Neuronal stem cell (in vitro differentiated cells): ENCODE data around the gene TRIM71.

Experiments
- DNase-seq: peaks from one replicate; pipeline ENCODE4 v3.0.0-alpha.2; 2013; ENCODE audit warnings: low spot score
- H2AFZ ChIP-seq: one replicate; pipeline ENCODE4 v1.6.1; 2013; ENCODE audit warnings: mild to moderate bottlenecking, low read length, inconsistent platforms
- H2AK5ac ChIP-seq: 2 replicates; pipeline ENCODE4 v1.6.1; 2013; ENCODE audit warnings: low read depth, mild to moderate bottlenecking, inconsistent platforms, low read length, moderate library complexity, mixed read lengths
- H2BK120ac ChIP-seq: 2 replicates; pipeline ENCODE4 v1.6.1; 2013; ENCODE audit warnings: low read depth, mild to moderate bottlenecking, inconsistent platforms, low read length, moderate library complexity, mixed read lengths
- H2BK12ac ChIP-seq: one replicate; pipeline ENCODE4 v1.6.1; 2013; ENCODE audit warnings: low read length, inconsistent platforms
- H2BK15ac ChIP-seq: 2 replicates; pipeline ENCODE4 v1.6.1; 2013; ENCODE audit warnings: mild to moderate bottlenecking, low read length, inconsistent platforms, mixed read lengths
- H2BK5ac ChIP-seq: one replicate; pipeline ENCODE4 v1.6.1; 2013; ENCODE audit warnings: inconsistent platforms, mild to moderate bottlenecking, low read length, moderate library complexity
- H3K14ac ChIP-seq: one replicate; pipeline ENCODE4 v1.6.1; 2013; ENCODE audit warnings: low read length, inconsistent platforms
- H3K18ac ChIP-seq: 2 replicates; pipeline ENCODE4 v1.6.1; 2013; ENCODE audit warnings: low read length, inconsistent platforms
- H3K23ac ChIP-seq: 2 replicates; pipeline ENCODE4 v1.6.1; 2013; ENCODE audit warnings: low read depth, mild to moderate bottlenecking, mixed read lengths, low read length, inconsistent platforms; ENCODE audit not compliant: poor library complexity
- H3K27ac ChIP-seq: replicated peaks from 3 replicates; pipeline ENCODE4 v1.5.1; 2013; ENCODE audit warnings: low read length, inconsistent platforms
- H3K27me3 ChIP-seq, 3 experiments: 2 replicates each; pipeline ENCODE4 v1.6.1; 2013; ENCODE audit warnings: low read length in 3 of 3, mild to moderate bottlenecking in 2 of 3, inconsistent platforms in 1 of 3, low read depth in 1 of 3, mixed read lengths in 1 of 3, moderate library complexity in 1 of 3; ENCODE audit not compliant: control insufficient read depth in 3 of 3, insufficient read depth in 3 of 3
- H3K36me3 ChIP-seq, 2 donors: replicated peaks in 1 of 2; 2 replicates each; pipeline ENCODE4 v1.6.1; 2013; ENCODE audit warnings: low read length in 2 of 2; ENCODE audit not compliant: control insufficient read depth in 2 of 2, insufficient read depth in 2 of 2
- H3K4ac ChIP-seq: 2 replicates; pipeline ENCODE4 v1.6.1; 2013; ENCODE audit warnings: inconsistent platforms, mild to moderate bottlenecking, low read length, moderate library complexity
- H3K4me1 ChIP-seq, 2 donors: 1 replicate in 1 of 2; 2 replicates in 1 of 2; pipeline ENCODE4 v1.6.1; 2013; ENCODE audit warnings: low read length in 2 of 2, low read depth in 1 of 2; ENCODE audit not compliant: control insufficient read depth in 2 of 2, insufficient read depth in 1 of 2
- H3K4me2 ChIP-seq: one replicate; pipeline ENCODE4 v1.6.1; 2013; ENCODE audit warnings: mild to moderate bottlenecking, low read length, inconsistent platforms; ENCODE audit not compliant: insufficient read depth, poor library complexity, severe bottlenecking
- H3K4me3 ChIP-seq, 2 donors: 2 replicates each; pipeline ENCODE4 v1.5.1; 2013; ENCODE audit warnings: low read length in 2 of 2, mild to moderate bottlenecking in 2 of 2, inconsistent platforms in 1 of 2, moderate library complexity in 1 of 2
- H3K79me1 ChIP-seq: one replicate; pipeline ENCODE4 v1.6.1; 2013; ENCODE audit warnings: low read depth, mild to moderate bottlenecking, inconsistent platforms, low read length, moderate library complexity
- H3K9ac ChIP-seq: one replicate; pipeline ENCODE4 v1.6.1; 2013; ENCODE audit warnings: mild to moderate bottlenecking, low read depth, low read length, inconsistent platforms; ENCODE audit not compliant: poor library complexity
- H3K9me3 ChIP-seq, 2 donors: replicated peaks in 1 of 2; 2 replicates each; pipeline versions ENCODE3 to v1.6.1; 2013; ENCODE audit warnings: low read length in 2 of 2, mild to moderate bottlenecking in 2 of 2, inconsistent platforms in 1 of 2, low read depth in 1 of 2, mixed read lengths in 1 of 2, moderate library complexity in 1 of 2; ENCODE audit not compliant: control insufficient read depth in 2 of 2, insufficient read depth in 1 of 2
- H4K8ac ChIP-seq: one replicate; pipeline ENCODE4 v1.6.1; 2013; ENCODE audit warnings: low read depth, mild to moderate bottlenecking, inconsistent platforms, low read length, moderate library complexity
- H4K91ac ChIP-seq: one replicate; pipeline ENCODE4 v1.6.1; 2013; ENCODE audit warnings: low read length, low read depth, mild to moderate bottlenecking, inconsistent platforms; ENCODE audit not compliant: poor library complexity
- WGBS, 2 donors: extraction: QIAGEN DNeasy Blood & Tissue Kit; methylation state at CpG; one replicate each; pipeline ENCODE4 v1.1.7; 2013; ENCODE audit warnings: missing lambda C conversion rate in 2 of 2, mixed read lengths in 1 of 2; ENCODE audit not compliant: insufficient read length in 2 of 2, insufficient replicate concordance in 1 of 2; ENCODE audit errors: extremely low coverage in 2 of 2; 5-methylcytosine and 5-hydroxymethylcytosine counted together

Gene TRIM71

DNA sequence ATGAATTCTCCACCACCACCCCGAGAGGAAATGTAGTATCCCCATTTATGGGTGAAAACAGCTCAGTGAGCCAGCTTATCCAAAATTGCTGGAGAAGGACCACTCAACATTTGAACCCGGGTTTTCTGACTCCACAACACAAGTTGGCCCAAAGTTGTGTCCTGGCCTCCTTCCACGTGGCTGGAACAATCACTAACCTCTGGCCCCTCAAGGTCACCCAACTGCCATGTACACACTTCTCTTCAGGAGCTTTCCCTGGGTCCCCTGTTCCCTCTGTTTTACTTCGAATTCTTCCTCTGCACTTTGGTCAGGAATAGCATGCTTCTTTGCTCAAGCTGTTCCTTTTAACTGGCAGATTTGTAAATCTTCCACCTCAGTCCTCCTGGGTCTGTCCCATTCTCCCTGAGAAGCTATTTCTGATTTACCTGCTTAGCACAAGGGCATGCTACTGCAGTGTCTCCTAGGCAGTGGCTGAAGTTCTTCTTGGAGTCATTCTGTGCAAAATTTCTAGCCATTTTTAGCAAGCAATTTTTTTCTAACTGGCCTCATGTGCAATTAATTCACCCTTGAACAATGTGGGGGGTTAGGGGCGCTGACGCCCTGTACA is 39.2 kb downstream of the TRIM71 start:
- Histone ChIP-seq H3K23ac (no peak overlapping the region), H2AFZ (no peak overlapping the region), H2AK5ac (no peak overlapping the region), H3K4ac (no peak overlapping the region), H3K27me3 (no peaks in the 10 kb centered on the region), H2BK5ac (no peak overlapping the region), H3K27ac (no peak overlapping the region), H3K4me2 (no peak overlapping the region), H2BK12ac (no peak overlapping the region), H3K36me3 (peaks cover 0 to 73% of the 10 kb centered on the region in 2 donors), H3K79me1 (no peaks in the 10 kb centered on the region), H3K14ac (no peak overlapping the region), H4K91ac (no peak overlapping the region), H3K4me3 (no peak overlapping the region), H2BK15ac (no peak overlapping the region), H2BK120ac (no peak overlapping the region), H3K9ac (no peak overlapping the region), H4K8ac (no peak overlapping the region), H3K18ac (no peak overlapping the region), H3K9me3 (no peaks in the 10 kb centered on the region), H3K4me1 (peaks cover 1 to 35% of the 10 kb centered on the region in 2 donors)
- WGBS, 2 donors, result no CpG with 5 or more reads among the region's 6 CpGs
- DNase-seq, result no peak

DNA sequence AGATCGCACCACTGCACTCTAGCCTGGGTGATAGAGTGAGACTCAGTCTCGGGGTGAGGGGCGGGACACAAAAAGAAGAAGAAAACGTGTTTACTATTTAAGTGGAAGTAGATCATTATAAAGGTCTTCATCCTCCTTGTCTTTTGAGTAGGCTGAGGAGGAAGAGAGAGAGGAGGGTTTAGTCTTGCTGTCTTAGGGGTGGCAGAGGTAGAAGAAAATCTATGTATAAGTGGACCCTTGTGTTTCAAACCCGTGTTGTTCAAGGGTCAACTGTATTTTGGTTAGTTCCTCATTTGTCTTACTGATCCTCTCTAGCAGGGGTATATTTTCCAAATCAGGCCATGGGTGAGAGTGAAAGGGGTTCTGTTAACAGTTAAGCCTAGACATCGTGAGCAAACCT is 40.1 kb downstream of the TRIM71 start:
- Histone ChIP-seq H3K14ac (no peak overlapping the region), H2BK12ac (no peak overlapping the region), H3K79me1 (no peaks in the 10 kb centered on the region), H4K91ac (no peak overlapping the region), H2BK15ac (no peak overlapping the region), H3K4me1 (peaks cover 6 to 37% of the 10 kb centered on the region in 2 donors), H2BK120ac (no peak overlapping the region), H3K4ac (no peak overlapping the region), H3K23ac (no peak overlapping the region), H3K27me3 (no peaks in the 10 kb centered on the region), H4K8ac (no peak overlapping the region), H3K9ac (no peak overlapping the region), H3K27ac (no peak overlapping the region), H3K36me3 (peaks cover 0 to 75% of the 10 kb centered on the region in 2 donors), H3K4me2 (no peak overlapping the region), H3K18ac (no peak overlapping the region), H2AFZ (no peak overlapping the region), H3K4me3 (no peak overlapping the region), H2AK5ac (no peak overlapping the region), H3K9me3 (no peaks in the 10 kb centered on the region), H2BK5ac (no peak overlapping the region)
- no peak for DNase-seq
- no CpG with 5 or more reads among the region's 6 CpGs for WGBS, 2 donors

DNA sequence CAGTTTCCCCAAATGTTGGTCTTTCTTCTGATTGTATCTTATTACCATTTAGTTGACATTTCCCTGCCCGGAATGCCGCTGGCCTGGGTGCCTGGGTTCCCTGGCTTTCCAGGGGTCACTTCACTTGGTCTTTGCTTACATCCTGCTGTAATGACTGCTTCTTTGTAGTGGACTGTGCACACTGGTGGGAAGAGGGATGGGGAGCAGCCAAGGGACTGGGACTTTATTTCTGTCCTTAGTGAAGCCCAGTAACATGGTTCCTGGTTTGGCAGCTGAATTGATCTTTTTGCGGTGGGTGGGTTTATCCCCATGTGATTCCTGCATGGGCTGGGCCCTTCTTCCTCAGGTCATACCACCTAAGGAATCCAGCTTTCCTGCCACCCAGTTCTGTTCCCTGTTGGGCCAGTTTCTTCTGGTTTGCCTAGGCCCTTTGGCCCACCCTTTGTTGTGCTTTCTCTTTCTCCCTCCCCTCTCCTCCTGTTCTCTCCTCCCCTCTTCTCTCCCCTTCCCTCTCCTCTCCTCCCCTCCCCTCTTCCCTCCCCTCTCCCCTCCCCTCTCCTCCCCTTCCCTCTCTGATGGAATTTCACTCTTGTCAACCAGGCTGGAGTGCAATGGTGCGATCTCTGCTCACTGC is 41.9 kb downstream of the TRIM71 start:
- Histone ChIP-seq H3K27ac (no peak overlapping the region), H3K4me2 (no peak overlapping the region), H4K91ac (no peak overlapping the region), H3K4me1 (peaks cover 6 to 41% of the 10 kb centered on the region in 2 donors), H3K23ac (no peak overlapping the region), H3K9me3 (no peaks in the 10 kb centered on the region), H2AFZ (no peak overlapping the region), H4K8ac (no peak overlapping the region), H2BK120ac (no peak overlapping the region), H3K36me3 (peaks cover 0 to 66% of the 10 kb centered on the region in 2 donors), H3K14ac (no peak overlapping the region), H3K4me3 (no peak overlapping the region), H3K18ac (no peak overlapping the region), H2BK5ac (no peak overlapping the region), H2BK12ac (no peak overlapping the region), H2AK5ac (no peak overlapping the region), H3K4ac (no peak overlapping the region), H3K27me3 (no peaks in the 10 kb centered on the region), H2BK15ac (no peak overlapping the region), H3K9ac (no peak overlapping the region), H3K79me1 (no peaks in the 10 kb centered on the region)
- WGBS, 2 donors, result no CpG with 5 or more reads among the region's 4 CpGs
- no peak for DNase-seq

DNA sequence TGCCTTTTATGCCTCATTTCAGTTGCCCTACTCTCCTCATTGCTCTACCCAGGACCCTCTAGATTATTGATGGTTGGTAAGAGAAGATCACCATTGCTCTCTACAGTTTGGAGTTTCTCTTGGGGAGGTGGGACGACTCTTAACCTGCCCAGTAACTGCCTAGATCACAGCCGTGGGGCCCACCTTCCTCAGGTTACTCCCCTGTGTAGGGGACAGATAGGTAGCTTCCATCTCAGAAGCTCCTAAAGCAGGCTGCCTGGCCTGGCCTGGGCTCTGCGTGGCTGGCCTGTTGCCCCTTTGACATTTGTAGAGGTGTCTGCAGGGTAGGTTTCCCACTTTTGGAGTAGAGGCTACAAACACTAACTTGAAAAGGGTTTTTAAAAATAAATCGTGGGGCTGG is 42.7 kb downstream of the TRIM71 start:
- WGBS, 2 donors, result no CpG with 5 or more reads among the region's 4 CpGs

More for the DNA sequence above, 42.7 kb downstream of the TRIM71 start:
- H2AFZ ChIP-seq, result no peak overlapping the region
- no peak overlapping the region for H3K14ac ChIP-seq
- no peaks in the 10 kb centered on the region for H3K27me3 ChIP-seq
- no peak overlapping the region for H2BK5ac ChIP-seq
- DNase-seq, result no peak
- H2BK15ac ChIP-seq, result no peak overlapping the region
- no peak overlapping the region for H4K91ac ChIP-seq
- H3K18ac ChIP-seq, result peak overlapping the region; percentile 12
- H4K8ac ChIP-seq, result no peak overlapping the region
- H2BK12ac ChIP-seq, result no peak overlapping the region
- peaks cover 6 to 42% of the 10 kb centered on the region in 2 donors for H3K4me1 ChIP-seq
- no peak overlapping the region for H2BK120ac ChIP-seq
- H3K4me3 ChIP-seq, result no peak overlapping the region
- H3K27ac ChIP-seq, result no peak overlapping the region
- no peak overlapping the region for H3K23ac ChIP-seq
- H3K36me3 ChIP-seq, result peaks cover 0 to 58% of the 10 kb centered on the region in 2 donors
- no peak overlapping the region for H3K4me2 ChIP-seq
- H3K4ac ChIP-seq, result no peak overlapping the region
- H3K9me3 ChIP-seq, result no peaks in the 10 kb centered on the region
- H3K79me1 ChIP-seq, result no peaks in the 10 kb centered on the region
- H2AK5ac ChIP-seq, result no peak overlapping the region
- no peak overlapping the region for H3K9ac ChIP-seq
